ENCODE measurements around the gene DNAI1.

DNA sequence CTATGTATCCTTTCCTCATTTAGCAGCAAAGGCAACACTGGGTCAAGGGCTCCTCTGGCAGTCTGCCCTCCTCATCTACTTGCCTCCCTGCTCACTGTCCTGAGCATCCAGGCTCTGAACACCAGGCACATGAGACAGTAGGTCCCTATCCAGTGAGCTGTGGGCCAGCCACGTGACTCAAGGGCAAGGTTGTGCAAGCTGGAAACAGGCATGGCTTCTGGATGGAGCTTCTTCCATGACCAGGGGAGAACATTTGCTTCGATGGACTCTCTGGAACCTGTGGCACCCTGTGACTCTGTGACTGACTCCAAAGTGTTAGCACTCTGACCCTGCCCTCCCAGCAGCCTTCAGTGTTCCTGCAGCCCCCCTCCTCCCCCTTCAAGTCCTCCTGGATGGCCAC lies 33.0 kb downstream of the DNAI1 start:
- TF ChIP-seq, protein P1, sequence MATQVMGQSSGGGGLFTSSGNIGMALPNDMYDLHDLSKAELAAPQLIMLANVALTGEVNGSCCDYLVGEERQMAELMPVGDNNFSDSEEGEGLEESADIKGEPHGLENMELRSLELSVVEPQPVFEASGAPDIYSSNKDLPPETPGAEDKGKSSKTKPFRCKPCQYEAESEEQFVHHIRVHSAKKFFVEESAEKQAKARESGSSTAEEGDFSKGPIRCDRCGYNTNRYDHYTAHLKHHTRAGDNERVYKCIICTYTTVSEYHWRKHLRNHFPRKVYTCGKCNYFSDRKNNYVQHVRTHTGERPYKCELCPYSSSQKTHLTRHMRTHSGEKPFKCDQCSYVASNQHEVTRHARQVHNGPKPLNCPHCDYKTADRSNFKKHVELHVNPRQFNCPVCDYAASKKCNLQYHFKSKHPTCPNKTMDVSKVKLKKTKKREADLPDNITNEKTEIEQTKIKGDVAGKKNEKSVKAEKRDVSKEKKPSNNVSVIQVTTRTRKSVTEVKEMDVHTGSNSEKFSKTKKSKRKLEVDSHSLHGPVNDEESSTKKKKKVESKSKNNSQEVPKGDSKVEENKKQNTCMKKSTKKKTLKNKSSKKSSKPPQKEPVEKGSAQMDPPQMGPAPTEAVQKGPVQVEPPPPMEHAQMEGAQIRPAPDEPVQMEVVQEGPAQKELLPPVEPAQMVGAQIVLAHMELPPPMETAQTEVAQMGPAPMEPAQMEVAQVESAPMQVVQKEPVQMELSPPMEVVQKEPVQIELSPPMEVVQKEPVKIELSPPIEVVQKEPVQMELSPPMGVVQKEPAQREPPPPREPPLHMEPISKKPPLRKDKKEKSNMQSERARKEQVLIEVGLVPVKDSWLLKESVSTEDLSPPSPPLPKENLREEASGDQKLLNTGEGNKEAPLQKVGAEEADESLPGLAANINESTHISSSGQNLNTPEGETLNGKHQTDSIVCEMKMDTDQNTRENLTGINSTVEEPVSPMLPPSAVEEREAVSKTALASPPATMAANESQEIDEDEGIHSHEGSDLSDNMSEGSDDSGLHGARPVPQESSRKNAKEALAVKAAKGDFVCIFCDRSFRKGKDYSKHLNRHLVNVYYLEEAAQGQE (IDR thresholded peaks at IDR 0.05; ENCODE audit: low read depth), result no peak
- TF ChIP-seq TAF1 (IDR thresholded peaks at IDR 0.05; ENCODE audit: low read depth), result no peak
- no peak for TF ChIP-seq RAD21 (IDR thresholded peaks at IDR 0.05; ENCODE audit: low read depth)
- no peak for TF ChIP-seq FOXM1 (IDR thresholded peaks at IDR 0.05; ENCODE audit: borderline replicate concordance, low read depth)
- TF ChIP-seq, protein P2, sequence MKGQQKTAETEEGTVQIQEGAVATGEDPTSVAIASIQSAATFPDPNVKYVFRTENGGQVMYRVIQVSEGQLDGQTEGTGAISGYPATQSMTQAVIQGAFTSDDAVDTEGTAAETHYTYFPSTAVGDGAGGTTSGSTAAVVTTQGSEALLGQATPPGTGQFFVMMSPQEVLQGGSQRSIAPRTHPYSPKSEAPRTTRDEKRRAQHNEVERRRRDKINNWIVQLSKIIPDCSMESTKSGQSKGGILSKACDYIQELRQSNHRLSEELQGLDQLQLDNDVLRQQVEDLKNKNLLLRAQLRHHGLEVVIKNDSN (IDR thresholded peaks at IDR 0.05), result peak; percentile 51
- TF ChIP-seq, protein P3, sequence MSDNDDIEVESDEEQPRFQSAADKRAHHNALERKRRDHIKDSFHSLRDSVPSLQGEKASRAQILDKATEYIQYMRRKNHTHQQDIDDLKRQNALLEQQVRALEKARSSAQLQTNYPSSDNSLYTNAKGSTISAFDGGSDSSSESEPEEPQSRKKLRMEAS (IDR thresholded peaks at IDR 0.05), result no peak
- TF ChIP-seq TCF12 (IDR thresholded peaks at IDR 0.05; ENCODE audit: low read depth), result no peak
- no peak for TF ChIP-seq TEAD4 (IDR thresholded peaks at IDR 0.05)
- TF ChIP-seq ZBTB7A (IDR thresholded peaks at IDR 0.05; ENCODE audit: low read depth), result no peak
- no peak for TF ChIP-seq YY1 (IDR thresholded peaks at IDR 0.05; ENCODE audit: low read depth)
